Liver (tissue), 9 donors: Measurements from ENCODE around the gene EMILIN1. TPM values are rescaled to one million over a fixed set of nuclear protein-coding genes. Genes with fewer than 3 reads are reported as not detected.
A peak's percentile ranks its signal among the peaks of the same experiment; 100 is the strongest.
"Not testable (repeated sequence)": the region's sequence is repeated elsewhere in the genome, so short reads cannot be mapped to it uniquely, and the experiment has no call there.

Experiments used
- DNase-seq: peaks from one replicate; pipeline ENCODE4 v3.0.0-alpha.2; 2017; ENCODE audit warnings: low spot score
- H3K27ac ChIP-seq, 2 donors: one replicate each; pipeline ENCODE4 v1.7.0; 2013; ENCODE audit warnings: inconsistent platforms in 2 of 2, low read length in 2 of 2, control low read depth in 1 of 2, low read depth in 1 of 2, mild to moderate bottlenecking in 1 of 2
- H3K27me3 ChIP-seq, 4 donors: one replicate each; pipeline versions ENCODE4 v1.6.1 to v1.7.0; 2013; ENCODE audit warnings: low read length in 3 of 4, inconsistent platforms in 1 of 4, mild to moderate bottlenecking in 1 of 4, moderate library complexity in 1 of 4; ENCODE audit not compliant: control insufficient read depth in 4 of 4, insufficient read depth in 4 of 4
- H3K36me3 ChIP-seq, 4 donors: one replicate each; pipeline versions ENCODE4 v1.6.1 to v1.7.0; 2013; ENCODE audit warnings: low read length in 3 of 4, mild to moderate bottlenecking in 3 of 4, low read depth in 1 of 4, moderate library complexity in 1 of 4; ENCODE audit not compliant: control insufficient read depth in 4 of 4, insufficient read depth in 3 of 4
- H3K4me1 ChIP-seq, 4 donors: one replicate each; pipeline versions ENCODE4 v1.6.1 to v1.7.0; 2013; ENCODE audit warnings: low read length in 3 of 4, mild to moderate bottlenecking in 3 of 4, moderate library complexity in 1 of 4; ENCODE audit not compliant: control insufficient read depth in 4 of 4, insufficient read depth in 4 of 4
- H3K4me3 ChIP-seq, 3 donors: one replicate each; pipeline versions ENCODE4 v1.6.1 to v1.7.0; 2013; ENCODE audit warnings: low read length in 3 of 3, control low read depth in 1 of 3, low read depth in 1 of 3, mild to moderate bottlenecking in 1 of 3
- H3K9ac ChIP-seq, 2 donors: one replicate each; pipeline ENCODE4 v1.7.0; 2013; ENCODE audit warnings: low read length in 2 of 2, mild to moderate bottlenecking in 2 of 2, moderate library complexity in 2 of 2, control low read depth in 1 of 2, low read depth in 1 of 2
- H3K9me3 ChIP-seq, 4 donors: one replicate each; pipeline versions ENCODE4 v1.6.1 to v1.7.0; 2013; ENCODE audit warnings: low read length in 3 of 4; ENCODE audit not compliant: control insufficient read depth in 4 of 4
- EGR1 ChIP-seq, 2 donors: IDR thresholded peaks; 2 replicates each; pipeline ENCODE4 v1.6.1; 2016 to 2018; ENCODE audit warnings: antibody characterized with exemption in 2 of 2, low read depth in 2 of 2
- FOXA2 ChIP-seq: IDR thresholded peaks from 2 replicates; pipeline ENCODE4 v1.6.1; 2016; ENCODE audit warnings: antibody characterized with exemption
- HNF4A ChIP-seq, 2 donors: conservative IDR thresholded peaks; 2 replicates each; pipeline ENCODE4 v1.6.1; 2016; ENCODE audit warnings: antibody characterized with exemption in 2 of 2, mild to moderate bottlenecking in 2 of 2
- NR2F2 ChIP-seq: IDR thresholded peaks from 2 replicates; pipeline ENCODE4 v1.6.1; 2016; ENCODE audit warnings: antibody characterized with exemption
- RXRA ChIP-seq, 2 donors: IDR thresholded peaks; 2 replicates each; pipeline ENCODE4 v1.6.1; 2017 to 2018; ENCODE audit warnings: antibody characterized with exemption in 2 of 2, mild to moderate bottlenecking in 1 of 2
- YY1 ChIP-seq: IDR thresholded peaks from 2 replicates; pipeline ENCODE4 v1.6.1; 2016; ENCODE audit warnings: antibody characterized with exemption, mild to moderate bottlenecking
- WGBS: extraction: QIAGEN DNeasy Blood & Tissue Kit; methylation state at CpG from one replicate; pipeline ENCODE4 v1.1.7; 2013; 5-methylcytosine and 5-hydroxymethylcytosine counted together
- polyA plus RNA-seq, 2 donors: library from polyadenylated mRNA; stranded (reverse) in 1 of 2; unstranded in 1 of 2; fragments of 200-250 nt in 1 of 2; fragments of >200 nt in 1 of 2; fragmentation: Nextera tagmentation in 1 of 2; extraction: Ambion mirVana in 1 of 2; gene quantifications; one replicate each; pipeline versions ENCODE4 v1.2.1 to v1.2.3, GENCODE V29; 2013 to 2015
- total RNA-seq, 2 donors: library from RNA; depleted of rRNA; stranded (reverse); fragments of >200 nt; gene quantifications; one replicate each; pipeline ENCODE4 v1.2.3, GENCODE V29; 2014
- TF ChIP-seq, protein P1 (sequence below): fragments of 150-350 bp; IDR thresholded peaks from 2 replicates; pipeline ENCODE4 v1.5.1; 2017; ENCODE audit warnings: improper control_type of control experiment, low read depth, low read length; ENCODE audit not compliant: missing input control
- TF ChIP-seq, protein P2 (sequence below): IDR thresholded peaks from 2 replicates; pipeline ENCODE4 v1.6.1; 2016; ENCODE audit warnings: antibody characterized with exemption
- donor health status: healthy.
- donor health status: healthy.
- donor health status: healthy.
- donor health status: healthy.
- donor health status: healthy.

The EMILIN1 gene
- total and polyA plus RNA-seq, 4 donors, result 3.4 to 26.1 (median 24.0) TPM

DNA sequence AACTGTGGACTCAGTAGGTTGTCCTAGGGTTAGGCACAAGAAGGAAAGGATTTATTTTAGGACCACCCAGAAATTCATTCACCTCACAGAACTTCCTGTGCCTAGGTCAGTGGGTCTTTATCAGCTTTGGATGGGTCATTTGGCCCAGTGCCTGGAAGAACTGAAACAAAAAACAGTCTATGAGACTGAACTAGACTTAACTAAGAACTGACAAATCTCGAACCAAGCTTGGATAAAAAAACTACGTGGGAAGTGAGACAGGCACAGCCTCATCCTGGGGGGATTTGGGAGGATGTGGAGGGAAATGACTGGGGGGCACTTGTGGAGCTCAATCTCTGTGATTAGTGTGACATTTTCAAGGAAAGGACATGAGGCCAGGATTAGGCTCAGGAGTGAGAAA is 4.6 kb upstream of the EMILIN1 start:
- TF ChIP-seq YY1, result no peak
- TF ChIP-seq NR2F2, result peak; percentile 61
- Histone ChIP-seq H3K27ac (peak overlapping the region; percentile 12 to 52), H3K36me3 (peaks cover 0 to 4% (median 3%) of the 10 kb centered on the region in 4 donors), H3K27me3 (no peaks in the 10 kb centered on the region), H3K9me3 (no peaks in the 10 kb centered on the region), H3K9ac (no peak overlapping the region), H3K4me3 (no peak overlapping the region), H3K4me1 (peaks cover 9 to 35% (median 19%) of the 10 kb centered on the region in 4 donors)
- DNase-seq, result no peak
- WGBS, result 69% methylated on average over 2 of the region's 2 CpGs

DNA sequence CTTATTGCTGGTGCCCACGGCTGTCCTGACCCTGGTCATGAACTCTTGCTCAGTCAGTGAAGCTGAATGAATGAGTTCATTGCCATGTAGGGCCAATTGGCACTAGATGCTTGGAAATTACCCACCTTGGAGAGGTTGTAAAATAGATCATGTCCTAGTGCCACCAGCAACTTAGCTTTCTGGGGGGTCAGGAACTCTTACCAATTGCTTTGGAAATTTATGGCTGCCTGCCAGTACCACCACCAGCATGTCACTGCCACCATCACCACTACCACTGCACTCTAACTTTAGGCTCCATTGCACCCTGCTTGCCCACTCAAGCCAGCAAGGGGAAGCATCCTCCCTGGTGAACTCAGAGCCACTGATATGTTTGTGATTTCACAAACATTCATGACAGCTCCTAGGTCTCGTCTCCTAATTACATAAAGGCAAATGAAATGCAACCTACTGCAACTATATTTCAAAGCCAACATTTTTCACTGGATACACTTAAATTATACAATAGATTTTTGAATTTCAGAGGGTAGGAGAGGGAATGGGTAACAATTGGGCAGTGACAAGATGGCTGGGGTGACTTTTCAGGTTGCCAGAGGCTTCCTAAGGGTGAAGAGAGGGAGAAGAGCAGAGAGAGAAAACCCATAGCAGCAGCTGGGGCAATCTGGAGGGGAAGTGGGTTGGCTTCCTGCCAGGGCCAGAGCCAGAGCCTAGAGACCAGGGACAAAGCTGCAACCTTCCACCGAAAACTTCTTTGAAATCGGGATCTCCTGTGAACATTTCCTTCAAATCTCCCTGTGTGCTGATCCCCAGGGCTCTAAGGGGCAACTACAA is 3.5 kb upstream of the EMILIN1 start:
- H3K27me3 ChIP-seq, result no peaks in the 10 kb centered on the region
- H3K9me3 ChIP-seq, result no peaks in the 10 kb centered on the region
- H3K4me1 ChIP-seq, result peaks cover 9 to 29% (median 16%) of the 10 kb centered on the region in 4 donors
- no peak overlapping the region for H3K9ac ChIP-seq
- H3K27ac ChIP-seq, result peak overlapping the region; percentile 14 to 38
- no peak for DNase-seq
- TF ChIP-seq HNF4A (conservative IDR thresholded peaks at IDR 0.05) (no peak), FOXA2 (no peak), EGR1 (IDR thresholded peaks at IDR 0.05; ENCODE audit: low read depth in 2 of 2) (no peak)
- WGBS, result 59% methylated on average over 4 of the region's 4 CpGs
- no peak overlapping the region for H3K4me3 ChIP-seq
- no peaks in the 10 kb centered on the region for H3K36me3 ChIP-seq

DNA sequence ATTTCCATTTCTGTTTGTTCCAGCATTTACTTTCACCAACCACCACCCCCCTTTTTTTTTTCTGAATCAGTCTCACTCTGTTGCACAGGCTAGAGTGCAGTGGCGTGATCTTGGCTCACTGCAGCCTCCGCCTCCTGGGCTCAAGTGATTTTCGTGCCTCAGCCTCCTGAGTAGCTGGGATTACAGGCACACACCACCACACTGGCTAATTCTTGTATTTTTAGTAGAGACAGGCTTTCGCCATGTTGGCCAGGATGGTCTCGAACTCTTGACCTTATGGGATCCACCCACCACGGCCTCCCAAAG is 2.9 kb upstream of the EMILIN1 start:
- H3K4me1 ChIP-seq, result peaks cover 4 to 27% (median 11%) of the 10 kb centered on the region in 4 donors
- WGBS, result 78% methylated on average over 6 of the region's 6 CpGs
- H3K27me3 ChIP-seq, DNase-seq, H3K36me3 ChIP-seq, H3K9ac ChIP-seq, H3K9me3 ChIP-seq, H3K4me3 ChIP-seq: not testable (repeated sequence)
- peak overlapping the region in 1 of 2 donors; percentile 14 for H3K27ac ChIP-seq

DNA sequence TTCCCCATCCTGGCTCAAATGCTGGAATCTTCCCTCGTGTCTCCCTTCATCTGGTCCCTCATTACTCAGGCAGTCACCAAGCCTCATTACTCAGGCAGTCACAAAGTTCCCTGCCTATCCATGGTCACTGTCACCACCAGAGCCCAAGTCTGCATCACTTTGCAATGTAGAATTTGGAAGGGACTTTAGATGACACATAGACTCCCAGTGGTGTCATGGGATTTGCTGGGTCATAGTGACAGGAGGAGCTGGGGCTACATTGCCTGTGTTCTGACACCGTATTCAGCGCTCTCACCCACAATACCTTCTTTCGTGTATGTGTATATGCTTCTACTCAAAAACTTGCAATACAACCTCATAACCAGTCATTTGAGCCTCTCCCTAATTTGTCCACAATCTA is 2.1 kb upstream of the EMILIN1 start:
- WGBS, result 84% methylated on average over 4 of the region's 4 CpGs
- no peaks in the 10 kb centered on the region for H3K36me3 ChIP-seq
- DNase-seq, result no peak
- no peak overlapping the region for H3K9ac ChIP-seq
- H3K4me1 ChIP-seq, result peaks cover 5 to 29% (median 10%) of the 10 kb centered on the region in 4 donors
- peak overlapping the region in 1 of 2 donors; percentile 0 for H3K27ac ChIP-seq
- H3K4me3 ChIP-seq, result no peak overlapping the region
- TF ChIP-seq NR2F2, result no peak
- no peaks in the 10 kb centered on the region for H3K27me3 ChIP-seq
- H3K9me3 ChIP-seq, result no peaks in the 10 kb centered on the region

DNA sequence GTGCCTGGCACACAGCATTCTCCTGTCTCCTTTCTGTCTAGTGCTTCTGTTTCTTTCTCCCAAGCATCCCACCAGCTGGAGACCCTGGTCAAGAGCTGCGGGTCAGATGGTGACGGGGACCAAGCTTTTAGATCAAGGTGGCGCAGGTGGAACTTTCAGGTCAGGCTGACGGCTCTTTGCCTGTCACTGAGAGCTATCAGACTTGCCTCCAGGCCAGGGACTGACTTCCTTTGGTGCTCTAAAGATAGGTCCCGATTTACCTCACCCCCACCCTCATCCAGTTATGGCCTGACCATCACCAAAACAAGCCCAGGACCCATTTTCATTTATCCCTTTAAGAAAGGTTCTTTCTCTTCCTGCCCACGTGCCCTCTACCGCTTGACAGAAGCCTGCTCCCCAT is 1.2 kb upstream of the EMILIN1 start:
- TF ChIP-seq, protein P1, sequence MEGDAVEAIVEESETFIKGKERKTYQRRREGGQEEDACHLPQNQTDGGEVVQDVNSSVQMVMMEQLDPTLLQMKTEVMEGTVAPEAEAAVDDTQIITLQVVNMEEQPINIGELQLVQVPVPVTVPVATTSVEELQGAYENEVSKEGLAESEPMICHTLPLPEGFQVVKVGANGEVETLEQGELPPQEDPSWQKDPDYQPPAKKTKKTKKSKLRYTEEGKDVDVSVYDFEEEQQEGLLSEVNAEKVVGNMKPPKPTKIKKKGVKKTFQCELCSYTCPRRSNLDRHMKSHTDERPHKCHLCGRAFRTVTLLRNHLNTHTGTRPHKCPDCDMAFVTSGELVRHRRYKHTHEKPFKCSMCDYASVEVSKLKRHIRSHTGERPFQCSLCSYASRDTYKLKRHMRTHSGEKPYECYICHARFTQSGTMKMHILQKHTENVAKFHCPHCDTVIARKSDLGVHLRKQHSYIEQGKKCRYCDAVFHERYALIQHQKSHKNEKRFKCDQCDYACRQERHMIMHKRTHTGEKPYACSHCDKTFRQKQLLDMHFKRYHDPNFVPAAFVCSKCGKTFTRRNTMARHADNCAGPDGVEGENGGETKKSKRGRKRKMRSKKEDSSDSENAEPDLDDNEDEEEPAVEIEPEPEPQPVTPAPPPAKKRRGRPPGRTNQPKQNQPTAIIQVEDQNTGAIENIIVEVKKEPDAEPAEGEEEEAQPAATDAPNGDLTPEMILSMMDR, result no peak
- TF ChIP-seq NR2F2 (no peak), YY1 (no peak), RXRA (IDR thresholded peaks at IDR 0.05) (no peak)
- TF ChIP-seq, protein P2, sequence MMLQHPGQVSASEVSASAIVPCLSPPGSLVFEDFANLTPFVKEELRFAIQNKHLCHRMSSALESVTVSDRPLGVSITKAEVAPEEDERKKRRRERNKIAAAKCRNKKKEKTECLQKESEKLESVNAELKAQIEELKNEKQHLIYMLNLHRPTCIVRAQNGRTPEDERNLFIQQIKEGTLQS, result no peak
- H3K27ac ChIP-seq, result no peak overlapping the region
- H3K4me1 ChIP-seq, result peaks cover 9 to 34% (median 15%) of the 10 kb centered on the region in 4 donors
- DNase-seq, result no peak
- H3K4me3 ChIP-seq, result no peak overlapping the region
- H3K27me3 ChIP-seq, result no peaks in the 10 kb centered on the region
- no peaks in the 10 kb centered on the region for H3K9me3 ChIP-seq
- WGBS, result 81% methylated on average over 7 of the region's 7 CpGs
- H3K36me3 ChIP-seq, result no peaks in the 10 kb centered on the region
- no peak overlapping the region for H3K9ac ChIP-seq
